SH-SY5Y (cell line): ENCODE results near the gene FAU.

ENCODE experiments used
- GATA2 ChIP-seq: IDR thresholded peaks from 2 replicates; pipeline ENCODE4 v1.6.1; 2011; ENCODE audit warnings: mild to moderate bottlenecking, low read depth, low read length
- GATA3 ChIP-seq: IDR thresholded peaks from 2 replicates; pipeline ENCODE4 v1.6.1; 2011; ENCODE audit warnings: low read depth, mild to moderate bottlenecking, low read length, moderate library complexity

FAU gene

DNA sequence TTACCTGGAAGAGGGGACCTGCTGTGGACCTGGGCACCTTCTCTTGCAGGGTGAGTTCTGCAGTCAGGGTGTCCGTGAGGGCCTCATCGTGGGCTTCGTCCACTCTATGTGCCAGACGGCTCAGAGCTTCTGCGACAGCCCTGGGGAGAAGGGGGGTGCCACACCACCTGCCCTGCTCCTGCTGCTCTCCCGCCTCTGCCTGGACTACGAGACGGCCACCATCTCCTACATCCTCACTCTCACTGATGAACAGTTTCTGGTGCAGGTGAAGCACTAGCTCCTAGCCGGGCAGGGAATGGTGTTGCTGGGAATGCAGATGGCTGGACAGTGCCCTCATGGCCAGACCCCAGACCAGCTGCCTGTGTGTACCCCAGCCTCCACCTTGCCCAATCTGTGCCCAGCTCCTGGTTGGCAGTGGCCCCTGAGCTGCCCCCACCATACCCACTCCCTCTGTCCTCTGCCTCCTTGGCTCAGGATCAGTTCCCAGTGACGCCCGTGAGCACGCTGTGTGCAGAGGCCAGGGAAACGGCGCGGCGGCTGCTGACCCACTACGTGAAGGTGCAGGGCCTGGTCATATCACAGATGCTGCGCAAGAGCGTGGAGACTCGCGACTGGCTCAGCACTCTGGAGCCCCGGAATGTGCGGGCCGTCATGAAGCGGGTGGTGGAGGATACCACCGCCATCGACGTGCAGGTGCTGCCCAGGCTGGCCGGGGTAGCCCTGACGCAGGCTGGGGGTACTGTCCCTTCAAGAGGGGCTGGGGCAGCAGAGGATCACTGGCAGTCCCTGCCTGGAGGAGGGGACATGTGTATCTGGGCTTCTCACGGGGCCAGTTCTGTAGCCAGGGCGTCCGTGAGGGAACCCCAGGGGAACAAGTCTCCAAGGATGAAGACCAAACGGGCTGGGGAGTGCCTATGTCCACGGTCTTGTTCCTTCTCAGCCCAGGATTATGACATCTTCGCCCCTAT lies 12.4 kb downstream of the FAU start:
- no peak for TF ChIP-seq GATA3
- no peak for TF ChIP-seq GATA2

GRCh38 chr11:65108469-65109123 lies 13.3 kb downstream of the FAU start:
- TF ChIP-seq GATA3 (no peak), GATA2 (no peak)

DNA sequence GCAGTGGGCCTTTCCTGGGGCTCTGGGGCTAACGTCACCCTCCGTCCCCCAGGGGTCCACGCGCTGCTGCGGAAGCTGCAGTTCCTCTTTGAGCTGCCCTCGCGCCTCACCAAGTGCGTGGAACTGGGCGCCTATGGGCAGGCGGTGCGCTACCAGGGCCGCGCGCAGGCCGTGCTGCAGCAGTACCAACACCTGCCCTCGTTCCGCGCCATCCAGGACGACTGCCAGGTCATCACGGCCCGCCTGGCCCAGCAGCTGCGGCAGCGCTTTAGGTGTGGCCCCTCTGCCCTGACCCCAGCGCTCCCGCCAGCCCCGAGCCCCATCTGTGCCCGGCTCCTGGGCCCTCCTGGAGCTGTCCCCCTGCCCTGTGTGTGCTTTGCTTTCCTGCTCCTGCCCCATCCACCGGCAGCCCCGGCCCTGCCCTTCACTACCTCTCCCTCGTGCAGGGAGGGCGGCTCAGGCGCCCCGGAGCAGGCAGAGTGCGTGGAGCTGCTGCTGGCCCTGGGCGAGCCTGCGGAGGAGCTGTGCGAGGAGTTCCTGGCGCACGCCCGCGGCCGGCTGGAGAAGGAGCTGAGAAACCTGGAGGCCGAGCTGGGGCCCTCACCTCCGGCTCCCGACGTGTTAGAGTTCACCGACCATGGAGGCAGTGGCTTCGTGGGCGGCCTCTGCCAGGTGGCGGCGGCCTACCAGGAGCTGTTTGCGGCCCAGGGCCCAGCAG lies 14.0 kb downstream of the FAU start:
- TF ChIP-seq GATA2 (no peak), GATA3 (no peak)

DNA sequence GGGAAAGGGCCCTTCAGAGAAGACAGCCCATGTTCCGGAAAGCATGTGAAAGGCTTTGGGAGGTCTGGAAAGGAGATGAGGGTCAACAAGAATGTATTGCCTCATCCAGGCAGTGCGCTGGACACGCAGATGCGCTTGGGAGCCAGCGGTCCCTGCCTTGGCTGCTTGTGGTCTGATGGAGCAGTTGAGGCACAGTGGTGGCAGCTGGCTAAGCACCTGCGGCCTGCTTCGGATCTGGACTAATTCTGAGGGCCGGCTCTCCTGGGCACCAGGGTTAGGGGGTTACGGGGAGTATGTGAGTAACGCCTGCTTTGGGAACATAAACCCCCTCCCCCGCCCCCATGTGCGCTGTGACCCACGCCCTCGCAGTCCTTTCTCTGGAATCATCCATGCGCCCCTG lies 14.9 kb downstream of the FAU start:
- TF ChIP-seq GATA2 = no peak
- no peak for TF ChIP-seq GATA3

DNA sequence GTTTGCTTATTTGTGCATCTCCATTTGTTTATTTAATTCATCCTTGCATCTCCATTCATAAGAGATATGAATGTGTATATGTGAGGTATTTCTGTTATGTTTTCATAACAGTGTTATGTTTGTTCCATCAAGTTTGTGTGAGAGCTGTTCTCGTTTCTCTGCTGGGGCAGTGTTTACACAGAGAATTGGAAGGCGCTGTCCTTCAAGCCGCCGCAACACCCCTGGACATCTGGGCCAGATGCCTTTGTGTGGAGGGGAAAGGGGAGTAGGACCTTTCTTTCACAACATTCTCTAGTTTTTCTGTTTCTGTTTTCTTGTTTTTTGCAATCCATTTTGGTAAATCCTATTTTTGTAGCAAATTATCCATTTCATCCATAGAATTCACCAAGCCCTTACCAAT lies 17.3 kb downstream of the FAU start:
- TF ChIP-seq GATA2 (no peak), GATA3 (no peak)

- TF ChIP-seq GATA2 (no peak), GATA3 (no peak)
Measured at GRCh38 chr11:65103476-65103875, 18.5 kb downstream of the FAU start.

DNA sequence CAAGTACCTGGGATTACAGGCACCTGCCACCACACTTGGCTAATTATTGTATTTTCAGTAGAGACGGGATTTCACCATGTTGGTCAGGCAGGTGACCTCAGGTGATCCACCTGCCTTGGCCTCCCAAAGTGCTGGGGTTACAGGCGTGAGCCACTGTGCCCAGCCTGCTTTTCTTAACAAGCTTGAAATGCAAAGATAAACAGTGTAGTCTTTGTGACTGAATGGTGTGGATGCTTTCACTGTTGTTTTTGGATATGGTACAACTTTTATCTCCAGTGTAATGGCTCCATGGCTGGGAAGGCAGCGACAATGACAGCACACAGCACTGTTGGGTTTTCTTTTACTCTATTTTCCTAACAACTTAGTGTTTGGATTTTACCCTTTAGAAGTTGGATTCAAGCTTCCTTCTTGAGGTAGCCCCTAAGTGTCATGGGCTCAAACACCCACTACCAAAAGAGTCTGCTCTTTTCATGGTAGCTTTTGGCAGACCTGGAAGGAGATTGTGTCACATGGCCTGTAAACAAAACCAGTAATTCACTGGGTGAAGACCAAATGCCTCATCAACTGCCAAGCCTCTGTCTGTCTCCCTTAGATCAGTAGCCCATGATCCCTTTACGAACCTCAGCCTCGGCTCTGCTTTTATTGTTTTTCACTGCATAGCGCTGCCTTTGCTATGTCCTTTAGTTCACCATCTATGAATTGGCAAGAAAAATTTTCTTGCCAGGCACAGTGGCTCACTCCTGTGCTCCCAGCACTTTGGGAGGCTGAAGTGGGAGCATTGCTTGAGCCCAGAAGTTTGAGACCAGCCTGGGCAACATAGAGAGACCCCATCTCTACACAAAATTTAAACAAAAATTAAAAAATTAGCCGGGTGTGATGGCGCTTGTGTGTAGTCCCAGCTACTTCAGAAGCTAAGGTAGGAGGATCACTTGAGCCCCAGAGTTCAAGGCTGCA lies 19.5 kb downstream of the FAU start:
- TF ChIP-seq GATA3 (no peak), GATA2 (no peak)

DNA sequence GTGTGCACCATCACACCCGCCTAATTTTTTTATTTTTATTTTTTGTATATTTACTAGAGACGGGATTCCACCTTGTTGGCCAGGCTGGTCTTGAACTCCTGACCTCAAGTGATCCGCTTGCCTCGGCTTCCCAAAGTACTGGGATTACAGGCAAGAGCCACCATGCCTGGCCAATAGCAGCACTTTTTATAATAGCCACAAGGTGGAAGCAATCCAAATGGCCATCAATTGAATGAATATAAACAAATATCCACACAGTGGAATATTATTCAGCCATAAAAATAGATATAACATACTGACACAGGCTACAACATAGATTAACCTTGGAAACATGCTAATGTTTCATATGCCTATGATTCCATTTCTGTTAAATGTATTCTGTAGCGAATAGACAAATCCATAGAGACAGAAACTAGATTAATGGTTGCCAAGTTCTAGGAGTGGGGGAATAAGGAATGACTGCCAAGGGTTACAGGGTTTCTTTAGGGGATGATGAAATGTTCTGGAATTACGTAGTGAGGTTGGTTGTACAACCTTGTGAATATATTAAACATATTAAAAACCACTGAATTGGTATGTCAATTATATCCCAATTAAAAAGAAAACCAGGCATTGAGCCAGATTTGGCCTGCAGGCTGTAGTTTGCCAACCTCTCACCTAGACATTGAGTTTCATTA lies 21.1 kb downstream of the FAU start:
- no peak for TF ChIP-seq GATA2
- no peak for TF ChIP-seq GATA3

GRCh38 chr11:65096926-65097325 lies 25.0 kb downstream of the FAU start:
- TF ChIP-seq GATA2 = no peak
- no peak for TF ChIP-seq GATA3

GRCh38 chr11:65095974-65096806 lies 25.7 kb downstream of the FAU start, which contains the start of gene VPS51:
Gene VPS51 (plus strand): TSS chr11:65096214. CDS start chr11:65096251, 37 bp downstream.
- TF ChIP-seq GATA2 (0 out of 2 replicates have a peak, but pooled peaks have one; percentile 25), GATA3 (no peak)

- no peak for TF ChIP-seq GATA2
Measured at GRCh38 chr11:65095427-65095826, 26.5 kb downstream of the FAU start.

GRCh38 chr11:65090628-65091027 lies 31.3 kb downstream of the FAU start:
- TF ChIP-seq GATA3 = no peak
- no peak for TF ChIP-seq GATA2

DNA sequence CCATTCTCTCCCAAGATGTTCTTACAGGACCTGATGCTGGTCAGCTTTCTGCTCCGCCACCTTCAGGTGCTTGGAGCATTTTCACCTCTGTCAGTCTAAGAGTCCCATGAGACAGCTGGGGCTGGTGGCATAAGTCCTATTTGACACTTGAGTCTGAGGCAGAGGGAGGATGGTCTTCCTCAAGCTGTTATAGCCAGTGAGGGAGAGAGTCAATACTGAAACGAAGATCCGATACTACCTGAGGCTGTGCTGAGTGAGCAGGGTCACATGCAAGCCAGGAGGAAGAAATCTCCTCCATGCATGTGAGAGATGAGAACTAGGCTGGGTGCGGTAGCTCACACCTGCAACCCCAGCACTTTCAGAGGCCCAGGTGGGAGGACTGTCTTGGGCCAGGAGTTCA lies 32.3 kb downstream of the FAU start:
- TF ChIP-seq GATA3 (no peak), GATA2 (no peak)
